Spleen (tissue), 7 donors: Measurements from ENCODE around the gene UHRF1.

ENCODE experiments used
- POLR2A ChIP-seq, 3 donors: fragments of 450-650 bp; IDR thresholded peaks; one replicate each; pipeline ENCODE4 v1.5.1; 2017; ENCODE audit warnings: antibody characterized with exemption in 3 of 3, mild to moderate bottlenecking in 1 of 3
- POLR2AphosphoS5 ChIP-seq, 3 donors: sonication (generic); formaldehyde crosslinking; IDR thresholded peaks; one replicate each; pipeline ENCODE4 v1.5.1; 2017; ENCODE audit warnings: antibody characterized with exemption in 3 of 3
- TF ChIP-seq, protein P1 (sequence below), 11 experiments: fragments of 200-600 bp in 7 of 11; fragments of 450-650 bp in 4 of 11; sonication (generic) in 4 of 11; IDR thresholded peaks in 8 of 11; conservative IDR thresholded peaks in 3 of 11; 1 replicate in 7 of 11; 2 replicates in 4 of 11; pipeline versions ENCODE4 v1.4.0 to v1.8.0; 2016 to 2021; ENCODE audit warnings: antibody characterized with exemption in 11 of 11, inconsistent platforms in 4 of 11, mild to moderate bottlenecking in 1 of 11
- donor health status: DM: no; HTN: no; CAD: no; lungs with moderate emphysema.
- donor health status: DM: no; HTN: no; CAD: no.
- donor health status: DM: no; HTN: no; CAD: no.

GRCh38 chr19:4870025-4870700, 39.1 kb upstream of the UHRF1 start:
- TF ChIP-seq, protein P1, sequence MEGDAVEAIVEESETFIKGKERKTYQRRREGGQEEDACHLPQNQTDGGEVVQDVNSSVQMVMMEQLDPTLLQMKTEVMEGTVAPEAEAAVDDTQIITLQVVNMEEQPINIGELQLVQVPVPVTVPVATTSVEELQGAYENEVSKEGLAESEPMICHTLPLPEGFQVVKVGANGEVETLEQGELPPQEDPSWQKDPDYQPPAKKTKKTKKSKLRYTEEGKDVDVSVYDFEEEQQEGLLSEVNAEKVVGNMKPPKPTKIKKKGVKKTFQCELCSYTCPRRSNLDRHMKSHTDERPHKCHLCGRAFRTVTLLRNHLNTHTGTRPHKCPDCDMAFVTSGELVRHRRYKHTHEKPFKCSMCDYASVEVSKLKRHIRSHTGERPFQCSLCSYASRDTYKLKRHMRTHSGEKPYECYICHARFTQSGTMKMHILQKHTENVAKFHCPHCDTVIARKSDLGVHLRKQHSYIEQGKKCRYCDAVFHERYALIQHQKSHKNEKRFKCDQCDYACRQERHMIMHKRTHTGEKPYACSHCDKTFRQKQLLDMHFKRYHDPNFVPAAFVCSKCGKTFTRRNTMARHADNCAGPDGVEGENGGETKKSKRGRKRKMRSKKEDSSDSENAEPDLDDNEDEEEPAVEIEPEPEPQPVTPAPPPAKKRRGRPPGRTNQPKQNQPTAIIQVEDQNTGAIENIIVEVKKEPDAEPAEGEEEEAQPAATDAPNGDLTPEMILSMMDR (IDR thresholded peaks at IDR 0.05 in 8 of 11, conservative IDR thresholded peaks at IDR 0.05 in 3 of 11), result no peak
- TF ChIP-seq POLR2AphosphoS5 (IDR thresholded peaks at IDR 0.05) (peak in 1 of 3 donors; percentile 42), POLR2A (IDR thresholded peaks at IDR 0.05) (no peak)
